Measurements from ENCODE around the gene EXOC6B. TPM values are rescaled to one million over a fixed set of nuclear protein-coding genes. Genes with fewer than 3 reads are reported as not detected.

The EXOC6B gene
- total and polyA plus RNA-seq, 9 of the 15 experiments (the other 6 are each of a cell fraction or from before 2014, with no cell fraction given) = 0.28 to 4.2 (median 2.0) TPM

- no peak for TF ChIP-seq ZNF41 (CRISPR knock-in tag; conservative IDR thresholded peaks at IDR 0.05)
- TF ChIP-seq RBM25 (IDR thresholded peaks at IDR 0.05; ENCODE audit: low read depth, low read length, severe bottlenecking) = no peak
Observed at GRCh38 chr2:72347081-72347480, 478.8 kb downstream of the EXOC6B start (continued).

GRCh38 chr2:72341639-72342038 lies 484.2 kb downstream of the EXOC6B start:
- Histone ChIP-seq H3K4me2 (ENCODE audit: insufficient read depth, low read length) (no peak overlapping the region), H3K9me3 (replicated peaks; ENCODE audit: control insufficient read depth, insufficient read depth, low read depth, low read length) (no peaks in the 10 kb centered on the region), H3K27ac (ENCODE audit: extremely low read depth, low read depth, low read length) (no peak overlapping the region), H3K79me2 (ENCODE audit: control insufficient read depth, insufficient read depth, low read length) (no peaks in the 10 kb centered on the region), H3K9me1 (ENCODE audit: control insufficient read depth, insufficient read depth, low read length) (no peaks in the 10 kb centered on the region), H3K36me3 (ENCODE audit: control insufficient read depth, insufficient read depth, low read length) (no peaks in the 10 kb centered on the region), H3K4me1 (replicated peaks in 1 of 2; ENCODE audit: control insufficient read depth in 2 of 2, insufficient read depth in 2 of 2, low read length in 2 of 2) (no peaks in the 10 kb centered on the region), H4K20me1 (replicated peaks; ENCODE audit: control insufficient read depth, insufficient read depth, low read length) (no peaks in the 10 kb centered on the region), H2AFZ (ENCODE audit: low read depth, low read length) (no peak overlapping the region), H3K4me3 (no peak overlapping the region), H3K9ac (ENCODE audit: insufficient read depth in 1 of 2, low read depth in 2 of 2, low read length in 2 of 2) (no peak overlapping the region), H3K27me3 (ENCODE audit: control insufficient read depth in 2 of 2, insufficient read depth in 2 of 2, low read length in 2 of 2) (no peaks in the 10 kb centered on the region)
- intact Hi-C loops (cut with micrococcal nuclease) (no loop called here), in situ Hi-C loops (cut with MboI) (no loop called here)
- BruUV-seq (replicated peaks) = no TSS peak
- CTCF ChIA-PET (ENCODE audit: low intra/inter-chr PET ratio) = no interaction called here
- ATAC-seq (no peak), FAIRE-seq (no peak), DNase-seq (ENCODE audit: extremely low read depth in 1 of 4, low spot score in 3 of 4) (no peak)
- POLR2A ChIA-PET = no interaction called here
- WGBS (ENCODE audit: insufficient coverage, low coverage, missing lambda C conversion rate) = 0% methylated on average over 1 of the region's 1 CpG
- TF ChIP-seq HNRNPUL1 (IDR thresholded peaks at IDR 0.05; ENCODE audit: low read length) (no peak), AFF4 (CRISPR knock-in tag; IDR thresholded peaks at IDR 0.05) (no peak), HDGF (IDR thresholded peaks at IDR 0.05) (no peak), CLOCK (CRISPR knock-in tag; IDR thresholded peaks at IDR 0.05; ENCODE audit: borderline replicate concordance) (no peak), CTBP1 (IDR thresholded peaks at IDR 0.05; ENCODE audit: borderline replicate concordance) (no peak), LARP7 (IDR thresholded peaks at IDR 0.05) (no peak), HDAC1 (IDR thresholded peaks at IDR 0.05) (no peak), CREB3 (tag; conservative IDR thresholded peaks at IDR 0.05; ENCODE audit: low read depth) (no peak), ZNF133 (CRISPR knock-in tag; IDR thresholded peaks at IDR 0.05) (no peak), RAD21 (CRISPR knock-in tag; conservative IDR thresholded peaks at IDR 0.05 in 1 of 2, IDR thresholded peaks at IDR 0.05 in 1 of 2) (no peak), FOXM1 (IDR thresholded peaks at IDR 0.05; ENCODE audit: low read depth) (no peak), FOXM1 (CRISPR knock-in tag; IDR thresholded peaks at IDR 0.05; ENCODE audit: low read depth) (no peak)

Data from K562 (cell line).